IPS-15b (cell line): ENCODE measurements around the gene HNRNPUL2.
A peak's percentile ranks its signal among the peaks of the same experiment; 100 is the strongest.
"Not testable (repeated sequence)": the region's sequence is repeated elsewhere in the genome, so short reads cannot be mapped to it uniquely, and the experiment has no call there.

Experiments
- H3K27me3 ChIP-seq: one replicate; pipeline ENCODE4 v1.6.1; 2013; ENCODE audit warnings: low read length; ENCODE audit not compliant: control insufficient read depth, insufficient read depth
- H3K36me3 ChIP-seq: one replicate; pipeline ENCODE4 v1.6.1; 2013; ENCODE audit warnings: low read length; ENCODE audit not compliant: control insufficient read depth, insufficient read depth
- H3K4me1 ChIP-seq: one replicate; pipeline ENCODE4 v1.6.1; 2013; ENCODE audit warnings: mild to moderate bottlenecking, low read length; ENCODE audit not compliant: control insufficient read depth, insufficient read depth
- H3K4me3 ChIP-seq: one replicate; pipeline ENCODE4 v1.5.1; 2013; ENCODE audit warnings: low read depth, low read length
- H3K9ac ChIP-seq: one replicate; pipeline ENCODE4 v1.6.1; 2013; ENCODE audit warnings: low read depth, mild to moderate bottlenecking, low read length
- H3K9me3 ChIP-seq: one replicate; pipeline ENCODE4 v1.6.1; 2013; ENCODE audit warnings: mild to moderate bottlenecking, low read length; ENCODE audit not compliant: control insufficient read depth, insufficient read depth

HNRNPUL2 gene

GRCh38 chr11:62688491-62688890 lies 38.8 kb downstream of the HNRNPUL2 start:
- Histone ChIP-seq H3K27me3 (no peaks in the 10 kb centered on the region), H3K36me3 (peaks cover 15% of the 10 kb centered on the region), H3K9me3 (no peaks in the 10 kb centered on the region), H3K9ac (no peak overlapping the region), H3K4me1 (peaks cover 4% of the 10 kb centered on the region), H3K4me3 (no peak overlapping the region)

GRCh38 chr11:62687508-62688396 lies 39.5 kb downstream of the HNRNPUL2 start:
- H3K9ac ChIP-seq = peak overlapping the region; percentile 24
- H3K27me3 ChIP-seq = no peaks in the 10 kb centered on the region
- no peaks in the 10 kb centered on the region for H3K9me3 ChIP-seq
- no peak overlapping the region for H3K4me3 ChIP-seq
- peaks cover 4% of the 10 kb centered on the region for H3K4me1 ChIP-seq
- peaks cover 13% of the 10 kb centered on the region for H3K36me3 ChIP-seq

- no peak overlapping the region for H3K4me3 ChIP-seq
- no peaks in the 10 kb centered on the region for H3K27me3 ChIP-seq
- H3K36me3 ChIP-seq = peaks cover 9% of the 10 kb centered on the region
- H3K9ac ChIP-seq = no peak overlapping the region
- H3K4me1 ChIP-seq = peaks cover 3% of the 10 kb centered on the region
- H3K9me3 ChIP-seq = no peaks in the 10 kb centered on the region
Observed at GRCh38 chr11:62682518-62682917, 44.7 kb downstream of the HNRNPUL2 start.

GRCh38 chr11:62680825-62681240 lies 46.4 kb downstream of the HNRNPUL2 start:
- no peaks in the 10 kb centered on the region for H3K27me3 ChIP-seq
- H3K9ac ChIP-seq = no peak overlapping the region
- H3K9me3 ChIP-seq = no peaks in the 10 kb centered on the region
- peaks cover 16% of the 10 kb centered on the region for H3K36me3 ChIP-seq
- H3K4me3 ChIP-seq = no peak overlapping the region
- peaks cover 5% of the 10 kb centered on the region for H3K4me1 ChIP-seq

GRCh38 chr11:62678770-62679696 lies 48.2 kb downstream of the HNRNPUL2 start, which contains the start of gene UBXN1:
Gene UBXN1 (minus strand): TSS chr11:62679073. CDS start chr11:62678923, 150 bp downstream.
- no peaks in the 10 kb centered on the region for H3K27me3 ChIP-seq
- H3K4me1 ChIP-seq = peaks cover 5% of the 10 kb centered on the region
- H3K9ac ChIP-seq = peak within 1 kb of the TSS; percentile 89
- H3K9me3 ChIP-seq = no peaks in the 10 kb centered on the region
- H3K36me3 ChIP-seq = peaks cover 16% of the 10 kb centered on the region
- peak within 1 kb of the TSS; percentile 96 for H3K4me3 ChIP-seq

GRCh38 chr11:62678433-62678769 lies 48.9 kb downstream of the HNRNPUL2 start:
- H3K4me1 ChIP-seq = peaks cover 5% of the 10 kb centered on the region
- H3K27me3 ChIP-seq = no peaks in the 10 kb centered on the region
- peaks cover 16% of the 10 kb centered on the region for H3K36me3 ChIP-seq
- peak overlapping the region; percentile 89 for H3K9ac ChIP-seq
- H3K9me3 ChIP-seq = no peaks in the 10 kb centered on the region
- peak overlapping the region; percentile 96 for H3K4me3 ChIP-seq

- H3K27me3 ChIP-seq = no peaks in the 10 kb centered on the region
- peaks cover 16% of the 10 kb centered on the region for H3K36me3 ChIP-seq
- peak overlapping the region; percentile 96 for H3K4me3 ChIP-seq
- H3K9ac ChIP-seq = no peak overlapping the region
- H3K4me1 ChIP-seq = peaks cover 7% of the 10 kb centered on the region
- H3K9me3 ChIP-seq = no peaks in the 10 kb centered on the region
Observed at GRCh38 chr11:62677714-62678113, 49.5 kb downstream of the HNRNPUL2 start.

GRCh38 chr11:62677156-62677555 lies 50.1 kb downstream of the HNRNPUL2 start:
- H3K9me3 ChIP-seq = no peaks in the 10 kb centered on the region
- H3K4me1 ChIP-seq = peaks cover 7% of the 10 kb centered on the region
- H3K9ac ChIP-seq = no peak overlapping the region
- H3K27me3 ChIP-seq = no peaks in the 10 kb centered on the region
- peak overlapping the region; percentile 96 for H3K4me3 ChIP-seq
- peaks cover 16% of the 10 kb centered on the region for H3K36me3 ChIP-seq

- Histone ChIP-seq H3K27me3 (no peaks in the 10 kb centered on the region), H3K9me3 (no peaks in the 10 kb centered on the region), H3K36me3 (peaks cover 16% of the 10 kb centered on the region), H3K9ac (no peak overlapping the region), H3K4me3 (no peak overlapping the region), H3K4me1 (peaks cover 7% of the 10 kb centered on the region)
Observed at GRCh38 chr11:62676698-62677097, 50.6 kb downstream of the HNRNPUL2 start.

GRCh38 chr11:62675415-62675814 lies 51.8 kb downstream of the HNRNPUL2 start:
- H3K9ac ChIP-seq, H3K4me3 ChIP-seq, H3K9me3 ChIP-seq, H3K27me3 ChIP-seq, H3K4me1 ChIP-seq: not testable (repeated sequence)
- peaks cover 16% of the 10 kb centered on the region for H3K36me3 ChIP-seq

GRCh38 chr11:62673196-62673525 lies 54.1 kb downstream of the HNRNPUL2 start:
- Histone ChIP-seq H3K4me3 (peak overlapping the region; percentile 94), H3K4me1 (peaks cover 7% of the 10 kb centered on the region), H3K9ac (no peak overlapping the region)

More at GRCh38 chr11:62673196-62673525, 54.1 kb downstream of the HNRNPUL2 start:
- no peaks in the 10 kb centered on the region for H3K27me3 ChIP-seq
- peaks cover 12% of the 10 kb centered on the region for H3K36me3 ChIP-seq
- no peaks in the 10 kb centered on the region for H3K9me3 ChIP-seq
